GM12864 (cell line): Measurements from ENCODE around the gene ITGA2.

Experiments
- DNase-seq: peaks from one replicate; pipeline ENCODE4 v3.0.0-alpha.2; 2011; ENCODE audit warnings: low read depth
- H3K4me3 ChIP-seq: 2 replicates; pipeline ENCODE4 v1.5.1; 2011; ENCODE audit warnings: mild to moderate bottlenecking, low read depth, low read length, control low read depth
- TF ChIP-seq, protein P1 (sequence below): IDR thresholded peaks from 2 replicates; pipeline ENCODE4 v1.5.1; 2011; ENCODE audit warnings: low read depth, mild to moderate bottlenecking, moderate library complexity, low read length, control low read depth, inconsistent platforms; ENCODE audit errors: missing control alignments

Gene ITGA2

DNA sequence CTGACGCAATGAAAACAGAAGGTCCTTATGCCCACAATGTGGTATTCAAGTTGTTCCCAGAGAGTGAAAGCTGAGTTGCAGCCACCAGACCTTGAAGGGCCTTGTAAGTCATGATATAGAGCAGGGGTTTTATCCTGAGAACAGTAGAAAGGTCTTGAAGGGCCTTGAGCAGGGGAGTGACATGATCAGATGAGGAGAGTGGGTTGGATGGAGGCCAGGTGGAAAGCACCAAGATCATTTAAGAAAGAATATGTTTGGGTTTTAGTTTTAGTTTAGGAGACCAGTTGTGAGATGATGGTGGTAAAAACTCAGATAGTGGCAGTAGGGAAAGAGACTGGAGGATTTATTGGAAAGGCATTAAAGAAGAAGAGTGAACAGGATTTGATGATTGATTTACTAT is 5.9 kb downstream of the ITGA2 start:
- TF ChIP-seq, protein P1, sequence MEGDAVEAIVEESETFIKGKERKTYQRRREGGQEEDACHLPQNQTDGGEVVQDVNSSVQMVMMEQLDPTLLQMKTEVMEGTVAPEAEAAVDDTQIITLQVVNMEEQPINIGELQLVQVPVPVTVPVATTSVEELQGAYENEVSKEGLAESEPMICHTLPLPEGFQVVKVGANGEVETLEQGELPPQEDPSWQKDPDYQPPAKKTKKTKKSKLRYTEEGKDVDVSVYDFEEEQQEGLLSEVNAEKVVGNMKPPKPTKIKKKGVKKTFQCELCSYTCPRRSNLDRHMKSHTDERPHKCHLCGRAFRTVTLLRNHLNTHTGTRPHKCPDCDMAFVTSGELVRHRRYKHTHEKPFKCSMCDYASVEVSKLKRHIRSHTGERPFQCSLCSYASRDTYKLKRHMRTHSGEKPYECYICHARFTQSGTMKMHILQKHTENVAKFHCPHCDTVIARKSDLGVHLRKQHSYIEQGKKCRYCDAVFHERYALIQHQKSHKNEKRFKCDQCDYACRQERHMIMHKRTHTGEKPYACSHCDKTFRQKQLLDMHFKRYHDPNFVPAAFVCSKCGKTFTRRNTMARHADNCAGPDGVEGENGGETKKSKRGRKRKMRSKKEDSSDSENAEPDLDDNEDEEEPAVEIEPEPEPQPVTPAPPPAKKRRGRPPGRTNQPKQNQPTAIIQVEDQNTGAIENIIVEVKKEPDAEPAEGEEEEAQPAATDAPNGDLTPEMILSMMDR: no peak
- H3K4me3 ChIP-seq: no peak overlapping the region
- no peak for DNase-seq

DNA sequence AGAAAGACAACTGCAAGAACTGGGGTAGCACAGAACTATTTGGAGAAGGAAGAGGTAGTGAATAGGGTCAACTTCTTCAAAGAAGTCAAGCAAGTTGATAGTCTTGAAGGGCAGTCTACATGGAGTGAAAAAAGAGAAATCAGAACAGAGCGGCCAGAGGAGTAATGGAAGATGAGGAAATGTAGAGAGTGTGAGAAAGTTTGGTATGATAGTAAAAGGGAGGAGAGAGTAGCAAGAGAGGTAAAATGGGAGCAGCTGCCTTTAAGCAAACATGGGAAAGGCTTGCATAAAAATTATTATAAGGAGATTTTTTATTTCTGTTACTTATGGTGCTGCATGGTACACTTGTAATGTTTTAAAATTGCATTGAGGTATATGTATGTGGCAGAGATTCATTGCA is 6.8 kb downstream of the ITGA2 start:
- H3K4me3 ChIP-seq: no peak overlapping the region
- no peak for DNase-seq
- TF ChIP-seq, protein P1: no peak

DNA sequence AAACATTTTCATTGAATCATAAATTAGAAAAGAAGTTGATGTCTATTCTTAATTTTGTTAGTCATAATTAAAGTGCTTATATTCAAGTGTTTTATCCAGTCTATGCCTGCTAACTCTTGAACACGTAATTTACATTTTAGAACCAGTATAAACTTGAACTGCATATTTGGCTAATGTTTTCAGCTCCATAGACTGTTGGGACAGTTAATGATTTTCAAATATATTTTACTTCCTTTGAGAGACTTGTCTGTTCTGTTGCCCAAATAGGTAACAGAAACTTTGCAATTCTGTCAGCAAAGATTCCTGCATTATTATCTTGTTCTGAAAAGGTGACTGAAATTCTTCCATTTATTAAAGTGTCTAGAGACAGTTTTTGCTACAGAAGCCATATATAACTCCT is 7.8 kb downstream of the ITGA2 start:
- no peak overlapping the region for H3K4me3 ChIP-seq
- DNase-seq: no peak
- TF ChIP-seq, protein P1: no peak

DNA sequence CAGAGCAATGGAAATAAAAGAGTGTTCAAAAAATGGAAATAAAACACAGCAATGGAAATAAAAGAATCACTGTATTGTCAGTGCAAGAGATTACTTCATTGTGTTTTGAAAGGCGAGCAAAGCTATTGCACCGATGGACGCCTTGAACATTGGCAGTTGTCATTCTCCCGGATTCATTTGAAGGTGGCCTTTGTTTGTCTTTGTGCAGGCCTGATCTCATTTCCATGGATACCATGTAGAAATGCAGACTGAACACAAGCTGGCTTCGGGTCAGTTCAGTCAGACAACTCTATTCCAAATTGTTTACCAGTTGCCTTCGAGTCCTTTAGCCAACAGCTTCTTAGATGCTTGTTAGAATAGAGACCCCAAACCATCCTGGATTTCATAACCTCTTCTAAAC is 8.3 kb downstream of the ITGA2 start:
- TF ChIP-seq, protein P1: no peak
- DNase-seq: no peak
- no peak overlapping the region for H3K4me3 ChIP-seq

DNA sequence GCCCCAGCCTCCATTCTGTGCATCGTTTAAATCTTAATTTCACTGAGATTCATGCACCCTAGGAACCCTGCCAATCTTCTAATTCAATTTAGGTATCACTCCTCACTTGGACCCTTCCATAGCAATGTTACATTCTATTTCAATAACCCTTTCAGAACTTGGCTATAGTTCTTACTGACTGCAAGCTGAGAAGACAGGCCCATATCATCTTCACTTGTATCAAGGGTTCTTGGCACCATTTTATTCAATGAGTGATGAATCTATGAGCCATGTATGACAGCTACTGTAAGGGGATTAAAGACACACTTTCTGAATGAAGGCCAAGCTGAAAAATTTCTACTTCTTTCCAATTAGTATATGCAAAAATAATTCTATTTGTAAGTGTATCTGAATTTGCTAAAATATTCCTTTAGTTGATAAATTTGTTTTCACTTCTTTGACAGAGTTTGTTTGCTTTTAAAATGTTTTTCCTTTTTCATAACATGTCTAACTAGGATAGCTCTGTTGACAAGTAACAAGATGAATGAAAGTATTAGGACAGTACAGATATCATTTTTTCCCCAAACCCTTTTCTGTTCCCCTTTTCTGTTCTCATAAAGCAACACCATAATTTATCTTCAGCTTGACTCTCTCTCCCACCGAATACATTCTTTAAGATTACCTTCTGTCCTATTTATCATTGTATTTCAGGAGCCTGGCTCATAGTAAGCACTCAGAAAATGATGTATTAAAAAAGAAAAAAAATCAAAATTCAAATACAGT is 9.6 kb downstream of the ITGA2 start:
- TF ChIP-seq, protein P1: no peak
- no peak for DNase-seq
- no peak overlapping the region for H3K4me3 ChIP-seq

DNA sequence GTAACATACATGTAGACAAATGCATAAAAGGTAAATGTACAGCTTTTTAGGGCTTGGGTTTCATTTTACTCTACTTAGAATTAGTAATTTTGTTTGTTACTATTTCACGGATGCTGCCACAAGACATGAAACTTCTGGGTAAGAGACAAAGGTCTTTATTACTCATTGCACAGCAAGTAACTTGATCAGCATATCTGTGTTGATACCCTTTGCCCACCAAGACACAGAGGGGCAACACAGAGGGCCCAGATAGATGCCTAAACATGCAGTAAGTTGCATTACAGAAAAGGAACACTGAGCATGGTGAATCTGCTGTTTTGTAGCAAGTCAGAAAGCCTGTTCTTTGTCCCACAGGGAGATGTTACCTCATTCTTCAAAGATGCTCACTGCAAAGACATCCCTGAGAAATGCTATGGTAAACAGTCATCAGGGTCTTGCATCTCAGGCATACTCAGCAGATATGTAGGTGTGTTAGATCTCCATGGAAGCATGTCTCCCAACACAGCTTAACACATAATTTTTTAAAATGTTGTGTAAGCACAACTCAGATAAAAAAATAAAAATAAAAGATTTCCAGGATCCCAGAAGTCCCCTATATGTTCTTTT is 10.3 kb downstream of the ITGA2 start:
- TF ChIP-seq, protein P1: no peak
- no peak overlapping the region for H3K4me3 ChIP-seq
- DNase-seq: no peak

DNA sequence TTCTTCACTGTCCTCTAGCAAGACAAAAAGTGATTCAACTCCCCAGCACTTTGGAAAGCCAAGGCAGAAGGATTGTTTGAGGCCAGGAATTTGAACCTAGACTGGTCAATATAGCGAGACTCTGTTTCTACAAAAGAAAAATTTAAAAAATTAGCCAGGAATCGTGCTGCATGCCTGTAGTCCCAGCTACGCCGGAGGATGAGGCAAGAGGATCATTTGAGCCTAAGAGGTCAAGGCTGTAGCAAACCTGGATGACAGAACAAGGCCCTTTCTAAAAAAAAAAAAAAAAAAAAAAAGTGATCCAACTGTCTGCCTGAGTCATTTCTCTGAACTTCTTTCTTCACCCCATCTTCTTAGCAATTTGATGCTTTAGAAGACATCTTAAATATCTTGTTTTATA is 12.4 kb downstream of the ITGA2 start:
- TF ChIP-seq, protein P1: no peak
- DNase-seq: no peak
- no peak overlapping the region for H3K4me3 ChIP-seq
